ES-I3 (cell line): Measurements from ENCODE around the gene SERPINB13.
"Not testable (repeated sequence)": the region's sequence is repeated elsewhere in the genome, so short reads cannot be mapped to it uniquely, and the experiment has no call there.

Source experiments
- H3K36me3 ChIP-seq: 2 replicates; pipeline ENCODE4 v1.6.1; 2013; ENCODE audit warnings: mild to moderate bottlenecking, low read length, control low read depth, moderate library complexity; ENCODE audit not compliant: insufficient read depth
- H3K4me1 ChIP-seq: 2 replicates; pipeline ENCODE4 v1.6.1; 2013; ENCODE audit warnings: mild to moderate bottlenecking, control low read depth, low read length; ENCODE audit not compliant: insufficient read depth
- H3K9ac ChIP-seq: 2 replicates; pipeline ENCODE4 v1.6.1; 2013; ENCODE audit warnings: low read depth, mild to moderate bottlenecking, low read length, moderate library complexity
- H3K9me3 ChIP-seq: 2 replicates; pipeline ENCODE4 v1.6.1; 2013; ENCODE audit warnings: mild to moderate bottlenecking, low read length, moderate library complexity; ENCODE audit not compliant: control insufficient read depth, insufficient read depth

Gene SERPINB13

DNA sequence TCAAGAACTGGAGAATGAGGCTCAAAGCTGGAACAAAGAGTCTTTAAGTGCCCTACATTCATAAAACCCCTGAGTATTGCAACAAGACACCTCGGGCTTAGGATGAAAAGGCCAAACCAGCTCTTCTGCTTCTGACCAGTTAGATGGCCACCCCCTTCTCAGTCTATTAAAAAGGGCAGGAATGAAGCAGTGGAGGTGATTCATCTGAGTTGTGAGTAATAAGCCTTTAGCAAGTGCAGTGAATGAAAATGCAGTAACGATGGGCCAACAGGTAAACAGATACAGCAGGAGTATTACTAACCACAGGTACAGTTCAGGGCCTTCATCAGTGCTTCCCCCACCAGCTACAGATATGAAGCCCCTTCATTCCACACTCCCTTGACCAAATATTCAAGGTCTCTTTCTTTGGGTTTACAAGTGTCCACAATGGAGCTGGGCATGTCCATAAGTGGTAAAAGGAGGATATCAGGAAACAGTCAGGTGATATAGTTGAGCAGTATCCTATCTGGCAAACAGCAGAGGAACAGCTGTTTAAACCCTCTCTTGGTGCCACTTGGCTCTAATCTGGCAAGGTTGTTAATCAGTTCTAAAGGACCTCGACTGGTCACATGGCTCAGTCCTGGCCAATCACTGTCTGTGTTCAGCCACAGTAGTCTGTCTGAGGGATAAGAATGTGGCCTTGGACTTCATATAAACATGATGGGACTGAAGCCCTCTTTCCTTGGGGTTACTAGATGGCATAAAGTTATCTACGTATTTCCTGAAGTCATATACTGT is 17.8 kb downstream of the SERPINB13 start:
- Histone ChIP-seq H3K9me3 (no peaks in the 10 kb centered on the region), H3K4me1 (no peaks in the 10 kb centered on the region), H3K9ac (no peak overlapping the region), H3K36me3 (no peaks in the 10 kb centered on the region)

DNA sequence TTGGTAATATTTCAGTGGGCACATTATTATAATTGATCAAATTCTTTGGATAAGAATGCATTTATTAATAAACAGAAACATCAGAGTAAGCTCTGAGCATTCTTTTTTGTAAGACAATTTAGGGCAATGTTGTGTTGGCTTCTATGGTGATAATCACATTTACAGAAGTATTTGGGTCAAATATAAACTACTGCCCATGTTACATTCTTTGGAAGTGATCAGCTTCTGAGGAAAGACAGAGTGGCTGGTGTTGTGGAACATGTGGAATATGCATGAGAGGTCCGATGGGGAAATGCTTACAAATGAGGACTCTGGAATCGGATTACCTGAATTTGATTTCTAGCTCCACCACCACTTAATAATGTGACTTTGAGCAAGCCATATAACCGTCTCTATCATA is 19.4 kb downstream of the SERPINB13 start:
- Histone ChIP-seq H3K9me3 (no peaks in the 10 kb centered on the region), H3K36me3 (no peaks in the 10 kb centered on the region), H3K4me1 (no peaks in the 10 kb centered on the region), H3K9ac (no peak overlapping the region)

DNA sequence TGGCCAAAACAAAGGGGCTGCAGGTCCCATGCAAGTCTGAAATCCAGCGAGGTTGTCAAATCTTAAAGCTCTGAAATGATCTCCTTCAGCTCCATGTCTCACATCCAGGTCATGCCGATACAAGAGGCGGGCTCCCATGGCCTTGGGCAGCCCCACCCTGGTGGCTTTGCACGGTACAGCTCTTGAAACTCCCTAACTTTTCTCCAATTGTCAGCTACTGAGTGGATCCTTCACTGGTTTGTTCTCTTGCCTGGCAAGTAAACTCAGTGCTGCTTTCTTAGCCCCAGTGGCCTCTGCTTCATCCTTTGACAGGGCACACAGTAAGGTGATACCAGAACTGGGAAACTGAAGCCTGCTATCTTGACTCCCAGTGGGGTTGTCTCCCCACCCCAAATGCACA is 26.3 kb downstream of the SERPINB13 start:
- Histone ChIP-seq H3K36me3 (no peaks in the 10 kb centered on the region), H3K9ac (no peak overlapping the region), H3K4me1 (peaks cover 7% of the 10 kb centered on the region; the same call in 1 of the 2 replicates), H3K9me3 (no peaks in the 10 kb centered on the region)

DNA sequence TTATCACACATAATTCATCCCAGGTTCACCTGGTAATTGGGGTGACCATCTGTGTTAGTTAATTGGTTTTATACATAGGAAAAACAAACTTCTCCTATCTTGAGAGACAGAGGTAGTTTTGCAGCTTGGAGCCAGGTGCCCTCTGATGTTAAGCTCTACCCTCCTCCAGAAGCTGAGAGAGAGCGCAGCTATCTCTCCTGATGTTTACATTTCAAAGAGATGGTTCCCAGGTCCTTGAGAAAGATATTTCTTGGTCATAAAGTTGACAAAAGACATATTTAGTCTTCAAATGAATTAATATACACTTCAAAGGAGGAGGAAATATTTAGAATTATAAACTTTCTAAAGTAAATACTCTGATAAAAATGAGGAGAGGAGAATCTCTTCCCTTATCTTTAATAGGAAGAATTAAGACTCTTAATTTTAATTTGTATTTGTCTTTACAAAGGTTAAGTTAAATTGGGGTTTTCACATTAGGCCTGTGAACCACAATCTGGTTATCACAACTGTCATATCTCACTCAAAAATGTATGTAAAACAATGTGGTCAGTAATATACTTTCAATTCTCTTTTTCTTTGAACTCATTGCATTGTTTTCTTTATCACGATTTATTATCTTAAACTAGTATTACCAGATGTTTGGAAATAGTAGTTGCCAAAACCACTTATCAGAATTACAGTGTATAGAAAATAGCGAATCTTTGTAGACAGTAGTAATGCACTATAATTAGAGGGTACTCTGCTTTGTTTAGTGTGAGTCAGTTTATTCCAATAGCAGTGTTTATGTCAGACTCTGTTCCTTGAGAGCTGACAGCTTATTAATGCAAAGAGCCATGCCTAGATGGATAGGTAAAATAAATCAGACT is 30.1 kb downstream of the SERPINB13 start:
- Histone ChIP-seq H3K9ac (no peak overlapping the region), H3K36me3 (no peaks in the 10 kb centered on the region), H3K9me3 (no peaks in the 10 kb centered on the region), H3K4me1 (peaks cover 7% of the 10 kb centered on the region; the same call in 1 of the 2 replicates)

DNA sequence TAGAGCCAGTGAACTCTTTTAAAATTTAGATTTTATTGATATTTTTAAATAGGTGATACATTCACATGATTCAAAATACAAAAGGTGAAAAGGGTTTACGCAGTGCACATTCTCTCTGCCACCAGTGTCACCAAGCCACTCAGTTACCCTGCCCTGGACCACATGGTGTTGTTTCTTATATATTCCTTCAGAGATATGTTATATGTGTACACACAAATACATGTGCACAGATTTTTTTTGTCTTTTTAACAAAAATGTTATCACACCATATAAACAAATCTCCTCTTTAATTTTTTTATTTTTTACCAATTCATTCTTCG is 30.7 kb downstream of the SERPINB13 start:
- no peak overlapping the region for H3K9ac ChIP-seq

DNA sequence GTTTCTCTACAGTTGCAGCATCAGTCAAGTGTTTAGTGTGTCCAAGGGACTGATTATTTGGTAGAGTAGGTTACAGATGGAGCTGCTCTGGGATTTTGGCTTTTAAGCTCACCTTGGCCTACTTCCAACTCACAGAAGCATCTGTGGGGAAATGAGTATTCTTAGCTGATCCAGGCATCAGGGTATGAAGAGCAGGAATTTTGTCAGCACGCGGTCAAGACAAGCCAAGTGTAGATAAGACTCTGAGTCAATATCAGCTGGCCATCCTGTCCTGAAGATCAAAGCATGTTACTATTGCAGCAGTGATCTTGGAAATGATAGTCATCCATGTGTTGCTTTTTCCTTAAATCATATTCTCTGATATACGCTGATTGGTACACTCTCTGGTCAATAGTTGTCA is 32.5 kb downstream of the SERPINB13 start:
- H3K9me3 ChIP-seq: no peaks in the 10 kb centered on the region; the same call in 1 of the 2 replicates
- no peaks in the 10 kb centered on the region for H3K36me3 ChIP-seq
- H3K9ac ChIP-seq: no peak overlapping the region
- H3K4me1 ChIP-seq: peaks cover 7% of the 10 kb centered on the region; the same call in 1 of the 2 replicates

More for the DNA sequence above, 30.7 kb downstream of the SERPINB13 start:
- no peaks in the 10 kb centered on the region; the same call in 1 of the 2 replicates for H3K9me3 ChIP-seq
- H3K36me3 ChIP-seq: no peaks in the 10 kb centered on the region
- H3K4me1 ChIP-seq: peaks cover 7% of the 10 kb centered on the region; the same call in 1 of the 2 replicates

DNA sequence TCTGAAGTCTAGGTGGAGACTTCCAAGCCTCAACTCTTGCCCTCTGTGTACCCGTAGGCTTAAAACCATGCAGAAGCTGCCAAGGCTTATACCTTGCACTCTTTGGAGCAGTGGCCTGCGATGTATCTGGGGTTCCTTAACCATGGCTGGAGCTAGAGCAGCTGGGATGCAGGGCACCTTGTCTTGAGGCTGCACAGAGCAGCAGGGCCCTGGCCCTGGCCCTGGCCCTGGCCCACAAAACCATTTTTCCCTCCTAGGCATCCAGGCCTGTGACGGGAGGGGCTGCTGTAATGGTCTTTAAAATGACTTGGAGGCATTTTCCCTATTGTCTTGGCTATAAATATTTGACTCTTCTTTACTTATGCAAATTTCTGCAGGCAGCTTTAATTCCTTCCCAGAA is 37.7 kb downstream of the SERPINB13 start:
- H3K36me3 ChIP-seq: no peaks in the 10 kb centered on the region; the same call in 1 of the 2 replicates
- H3K4me1 ChIP-seq: no peaks in the 10 kb centered on the region
- H3K9me3 ChIP-seq: peaks cover 3% of the 10 kb centered on the region
- H3K9ac ChIP-seq: no peak overlapping the region

DNA sequence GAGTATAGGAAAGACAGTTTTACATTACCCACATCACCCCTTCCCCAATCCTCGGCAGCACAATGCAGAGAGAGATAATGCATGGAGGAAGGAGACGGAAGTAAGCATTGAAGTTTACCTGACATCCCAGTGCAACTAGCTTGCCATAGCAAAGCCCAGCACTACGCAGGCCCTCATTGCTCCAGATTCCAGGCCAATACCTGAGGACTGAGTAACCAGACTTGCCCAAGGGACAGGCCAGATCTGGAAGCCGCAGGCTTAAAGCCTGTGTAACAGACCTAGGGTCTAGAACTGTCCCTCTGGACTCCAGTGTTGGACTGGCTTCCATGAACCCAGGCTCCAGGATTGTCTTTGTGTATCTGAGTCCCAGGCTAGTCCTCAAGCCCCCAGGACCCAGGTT is 39.3 kb downstream of the SERPINB13 start:
- H3K9me3 ChIP-seq: peaks cover 3% of the 10 kb centered on the region
- H3K4me1 ChIP-seq: no peaks in the 10 kb centered on the region
- H3K36me3 ChIP-seq: no peaks in the 10 kb centered on the region; the same call in 1 of the 2 replicates
- no peak overlapping the region for H3K9ac ChIP-seq

DNA sequence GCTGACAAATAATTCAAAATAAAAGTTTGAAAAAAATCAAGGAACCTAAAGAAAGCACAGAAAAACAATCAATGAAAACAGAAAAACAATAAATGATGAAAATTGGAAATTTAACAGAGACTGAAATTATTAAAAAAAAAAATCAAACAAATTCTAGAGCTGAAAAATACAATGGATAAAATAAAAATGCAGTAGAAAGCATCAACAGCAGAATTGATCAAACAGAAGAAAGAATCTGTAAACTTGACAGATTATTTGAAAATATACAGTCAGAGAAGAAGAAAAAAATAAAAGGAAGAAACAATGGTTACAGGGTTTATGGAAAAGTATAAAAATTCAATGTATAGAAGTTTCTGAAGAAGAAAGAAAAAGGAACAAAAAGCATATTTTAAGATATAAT is 40.7 kb downstream of the SERPINB13 start:
- no peak overlapping the region for H3K9ac ChIP-seq
- no peaks in the 10 kb centered on the region for H3K4me1 ChIP-seq
- peaks cover 3% of the 10 kb centered on the region for H3K9me3 ChIP-seq
- no peaks in the 10 kb centered on the region; the same call in 1 of the 2 replicates for H3K36me3 ChIP-seq

DNA sequence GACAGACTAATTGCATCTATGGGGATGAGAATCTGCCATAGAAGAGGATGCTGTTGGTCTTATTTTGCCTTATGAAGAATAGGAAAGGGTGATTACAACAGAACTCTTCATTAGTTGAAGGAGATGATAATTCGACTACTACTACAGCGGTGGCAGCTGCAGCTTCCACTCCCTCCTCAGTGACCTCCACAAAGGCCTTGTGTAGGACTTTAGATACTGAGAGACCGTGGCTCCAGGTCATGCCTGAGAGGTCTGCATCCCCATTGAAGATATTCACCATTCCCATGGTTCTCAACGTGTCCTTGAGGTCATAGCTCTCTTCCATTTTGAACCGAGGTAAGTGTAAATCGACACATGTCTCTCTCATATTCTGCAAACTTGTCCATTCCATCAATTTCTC is 50.6 kb downstream of the SERPINB13 start:
- Histone ChIP-seq H3K9me3 (no peaks in the 10 kb centered on the region; the same call in 1 of the 2 replicates), H3K4me1 (no peaks in the 10 kb centered on the region), H3K9ac (no peak overlapping the region), H3K36me3 (no peaks in the 10 kb centered on the region; the same call in 1 of the 2 replicates)

DNA sequence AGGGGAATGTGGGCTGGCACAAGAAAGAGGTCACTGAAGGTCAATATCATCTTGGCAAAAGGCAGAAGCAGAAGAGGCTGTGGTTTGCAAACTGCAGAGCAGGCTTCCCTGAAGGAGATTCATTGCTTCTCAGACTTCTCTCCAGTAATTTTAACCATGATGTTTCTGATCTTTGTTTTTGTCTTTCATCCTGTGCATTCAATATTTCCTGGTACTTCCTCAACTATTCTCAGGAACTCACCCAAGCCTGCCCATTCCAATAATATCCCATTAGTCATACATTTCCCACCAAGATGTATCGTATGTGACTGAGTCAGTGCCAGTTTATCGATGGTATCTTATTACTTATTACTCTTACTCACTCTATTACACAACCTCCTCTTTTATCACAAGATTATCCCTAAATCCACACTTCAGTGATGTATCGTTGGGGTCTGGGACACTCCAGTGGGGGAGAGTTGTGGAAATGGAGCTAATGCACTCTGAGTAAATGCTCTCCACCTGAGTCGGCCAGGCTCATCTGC is 54.1 kb downstream of the SERPINB13 start:
- H3K36me3 ChIP-seq, H3K9me3 ChIP-seq, H3K4me1 ChIP-seq, H3K9ac ChIP-seq: not testable (repeated sequence)

DNA sequence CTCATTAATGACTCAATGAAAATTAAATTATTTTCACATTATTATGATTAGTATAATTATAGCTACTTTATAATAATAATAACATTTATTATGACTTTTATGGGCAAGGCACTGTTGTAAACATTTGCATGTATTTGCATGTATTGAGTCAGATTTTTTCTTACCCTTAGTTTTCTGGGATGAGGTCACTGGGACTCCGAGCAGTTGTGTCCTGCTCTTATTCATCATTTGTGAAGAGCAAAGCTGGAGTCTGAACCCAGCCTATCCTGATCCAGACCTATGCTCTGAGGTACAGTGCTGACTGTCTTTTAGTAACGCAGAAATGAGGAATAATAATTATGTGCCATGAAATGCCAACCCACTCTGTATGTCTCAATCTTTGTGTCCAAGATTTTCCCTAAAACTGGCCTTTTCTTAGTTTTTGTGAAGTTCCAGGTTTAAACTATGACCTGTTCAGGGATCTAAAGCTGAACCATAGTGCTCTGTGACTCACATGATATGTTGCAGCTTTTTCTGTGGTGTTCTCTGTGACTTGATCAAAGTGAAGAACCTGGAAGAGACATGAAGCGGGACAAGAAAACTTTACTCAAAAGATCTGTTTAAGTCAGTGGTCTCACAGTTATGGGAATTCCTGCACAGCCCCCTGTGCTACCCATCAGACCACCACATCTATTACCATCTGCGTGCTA is 55.7 kb downstream of the SERPINB13 start:
- not testable (repeated sequence) for H3K36me3 ChIP-seq, H3K9ac ChIP-seq

DNA sequence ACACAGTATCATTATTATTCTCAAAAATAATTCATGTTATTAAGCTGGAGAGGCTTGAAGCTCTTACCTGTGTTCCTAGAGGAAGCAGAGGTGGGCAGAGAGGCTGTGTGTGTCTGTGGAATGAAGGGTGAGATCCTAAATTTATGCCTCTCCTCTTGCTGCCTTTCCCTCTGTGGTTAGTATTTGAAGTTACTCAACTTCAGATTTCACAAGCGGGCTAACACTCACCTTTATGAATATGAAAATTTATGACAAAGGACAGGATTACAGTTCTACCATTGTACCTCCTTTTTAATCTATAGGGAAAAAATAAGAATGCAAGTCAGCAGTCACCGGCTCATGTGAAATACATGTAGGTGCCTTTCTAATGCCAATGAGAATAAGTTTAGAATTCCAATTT is 57.0 kb downstream of the SERPINB13 start, which contains the start of gene SERPINB4:
Gene SERPINB4 (minus strand): TSS at position 115 of the 400 bp plus-strand sequence. CDS start 679 bp downstream, outside the sequence.
- not testable (repeated sequence) for H3K4me1 ChIP-seq, H3K9ac ChIP-seq, H3K36me3 ChIP-seq, H3K9me3 ChIP-seq

More for the DNA sequence above, 55.7 kb downstream of the SERPINB13 start:
- not testable (repeated sequence) for H3K9me3 ChIP-seq, H3K4me1 ChIP-seq

DNA sequence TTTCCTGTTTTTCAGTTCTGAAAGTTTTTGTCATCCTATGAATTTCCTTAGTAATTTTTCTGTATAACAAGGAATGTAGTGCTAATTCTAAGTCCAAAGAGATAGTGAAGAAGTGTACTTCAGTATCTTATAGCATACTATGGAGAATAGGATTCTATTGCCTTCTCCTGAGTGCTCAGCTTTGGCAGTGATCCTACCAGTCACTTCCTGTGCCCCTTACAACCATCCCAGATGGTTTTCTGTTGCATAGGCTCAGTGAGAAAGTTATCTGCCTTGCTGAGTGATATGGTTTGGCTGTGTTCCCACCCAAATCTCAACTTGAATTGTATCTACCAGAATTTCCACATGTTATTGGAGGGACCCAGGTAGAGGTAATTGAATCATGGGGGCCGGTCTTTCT is 57.6 kb downstream of the SERPINB13 start:
- H3K4me1 ChIP-seq, H3K9ac ChIP-seq, H3K9me3 ChIP-seq, H3K36me3 ChIP-seq: not testable (repeated sequence)
